Caki2 (cell line): ENCODE measurements around the gene CAMK4. TPM values are rescaled to one million over a fixed set of nuclear protein-coding genes. Genes with fewer than 3 reads are reported as not detected.
"Not testable (repeated sequence)": the region's sequence is repeated elsewhere in the genome, so short reads cannot be mapped to it uniquely, and the experiment has no call there.

Source experiments
- DNase-seq: peaks from one replicate; pipeline ENCODE4 v3.0.0-alpha.2; 2015; ENCODE audit warnings: low read depth
- in situ Hi-C: cut with HindIII; loops from 2 replicates; pipeline ENCODE4 v1.10.0; 2016; ENCODE audit warnings: low sequenced_read_pairs, low pct_unique_long_range_greater_than_20kb, mixed read lengths
- total RNA-seq: library from RNA; depleted of rRNA; stranded (reverse); fragments of >200 nt; shearing (Covaris generic); gene quantifications from 2 replicates; pipeline ENCODE4 v1.2.3, GENCODE V29; 2014; ENCODE audit warnings: low replicate concordance

CAMK4 gene
- total RNA-seq, 1 experiment from 2014 or later, result 2.7 TPM

- peak; percentile 21 for DNase-seq
- in situ Hi-C loops, result no loop called here
Measured at GRCh38 chr5:111389390-111390082, 165.4 kb downstream of the CAMK4 start.

GRCh38 chr5:111392181-111392580 is 168.0 kb downstream of the CAMK4 start:
- in situ Hi-C loops, result no loop called here
- no peak for DNase-seq

GRCh38 chr5:111394586-111394985 is 170.4 kb downstream of the CAMK4 start:
- in situ Hi-C loops, result no loop called here
- no peak for DNase-seq

GRCh38 chr5:111398013-111398412 is 173.8 kb downstream of the CAMK4 start:
- no peak for DNase-seq
- in situ Hi-C loops, result no loop called here

- in situ Hi-C loops, result no loop called here
- no peak for DNase-seq
Measured at GRCh38 chr5:111399113-111399512, 174.9 kb downstream of the CAMK4 start.

- no peak for DNase-seq
- in situ Hi-C loops, result no loop called here
Measured at GRCh38 chr5:111401906-111402305, 177.7 kb downstream of the CAMK4 start.

- in situ Hi-C loops, result no loop called here
- no peak for DNase-seq
Measured at GRCh38 chr5:111404270-111404769, 180.1 kb downstream of the CAMK4 start.

- in situ Hi-C loops, result no loop called here
- no peak for DNase-seq
Measured at GRCh38 chr5:111407562-111407961, 183.4 kb downstream of the CAMK4 start.

GRCh38 chr5:111408817-111409216 is 184.6 kb downstream of the CAMK4 start:
- in situ Hi-C loops, result no loop called here
- no peak for DNase-seq

GRCh38 chr5:111409266-111409665 is 185.1 kb downstream of the CAMK4 start:
- in situ Hi-C loops, DNase-seq: not testable (repeated sequence)

- in situ Hi-C loops, result not testable (repeated sequence)
Measured at GRCh38 chr5:111410067-111410466, 185.9 kb downstream of the CAMK4 start.

GRCh38 chr5:111411301-111411700 is 187.1 kb downstream of the CAMK4 start:
- in situ Hi-C loops, result no loop called here
- no peak for DNase-seq

More at GRCh38 chr5:111410067-111410466, 185.9 kb downstream of the CAMK4 start:
- DNase-seq, result not testable (repeated sequence)

GRCh38 chr5:111412593-111412992 is 188.4 kb downstream of the CAMK4 start:
- in situ Hi-C loops, result no loop called here
- DNase-seq, result no peak

GRCh38 chr5:111415053-111415452 is 190.9 kb downstream of the CAMK4 start:
- in situ Hi-C loops, result no loop called here
- no peak for DNase-seq

GRCh38 chr5:111422245-111422644 is 198.1 kb downstream of the CAMK4 start:
- in situ Hi-C loops, result no loop called here
- no peak for DNase-seq

GRCh38 chr5:111422747-111423720 is 198.8 kb downstream of the CAMK4 start:
- no peak for DNase-seq
- in situ Hi-C loops, result no loop called here

- in situ Hi-C loops, result no loop called here
- DNase-seq, result no peak
Measured at GRCh38 chr5:111425205-111425604, 201.0 kb downstream of the CAMK4 start.

GRCh38 chr5:111427762-111428161 is 203.6 kb downstream of the CAMK4 start:
- no peak for DNase-seq
- in situ Hi-C loops, result no loop called here

- no peak for DNase-seq
- in situ Hi-C loops, result no loop called here
Measured at GRCh38 chr5:111432883-111433536, 208.8 kb downstream of the CAMK4 start.
